Endothelial cell of coronary artery (primary cell): ENCODE measurements around the gene ERMAP. TPM values are rescaled to one million over a fixed set of nuclear protein-coding genes. Genes with fewer than 3 reads are reported as not detected.

Experiments used
- total RNA-seq: library from RNA; depleted of rRNA; stranded (reverse); fragments of >200 nt; gene quantifications from 2 replicates; pipeline ENCODE4 v1.2.3, GENCODE V29; 2014

The ERMAP gene
- total RNA-seq, result 6.4 and 6.8 TPM in 2 replicates

GRCh38 chr1:42816585-42817439, at the start of gene ERMAP, which contains the start of gene SVBP:
ERMAP (plus strand) TSS chr1:42817122; CDS start chr1:42830449, 13,327 bp downstream.
SVBP (minus strand) TSS chr1:42817397; CDS start chr1:42816544, 853 bp downstream.

GRCh38 chr1:42784946-42785693, 31.8 kb upstream of the ERMAP start, which contains the start of gene TMEM269:
TMEM269 (plus strand) TSS chr1:42784991; CDS start chr1:42789894, 4,903 bp downstream.

GRCh38 chr1:42846257-42847110, 29.6 kb downstream of the ERMAP start, which contains the start of gene ZNF691:
ZNF691 (plus strand) TSS chr1:42846613; CDS start chr1:42849659, 3,046 bp downstream.

Other genes with a start within 250 kb of the ERMAP start
- 28.7 and 40.3 TPM in 2 replicates for gene PPIH, start 158.7 kb upstream of the ERMAP start, total RNA-seq
- 715 and 801 TPM in 2 replicates for gene YBX1, start 134.7 kb upstream of the ERMAP start, total RNA-seq
- not detected in 2 replicates for gene CLDN19, start 76.9 kb upstream of the ERMAP start, total RNA-seq
- 96.7 and 121 TPM in 2 replicates for gene P3H1, start 50.1 kb upstream of the ERMAP start, total RNA-seq
- gene C1orf50, start 49.9 kb upstream of the ERMAP start, total RNA-seq, result 2.8 and 3.6 TPM in 2 replicates
- gene TMEM269, start 32.1 kb upstream of the ERMAP start, total RNA-seq, result not detected in 2 replicates
- gene SVBP, start 275 bp downstream of the ERMAP start, total RNA-seq, result 13.6 and 15.3 TPM in 2 replicates
- gene ZNF691, start 29.5 kb downstream of the ERMAP start, total RNA-seq, result 6.9 and 8.4 TPM in 2 replicates
- gene SLC2A1, start 141.7 kb downstream of the ERMAP start, total RNA-seq, result 25.6 and 196 TPM in 2 replicates